Measurements from ENCODE around the gene APOL4.

DNA sequence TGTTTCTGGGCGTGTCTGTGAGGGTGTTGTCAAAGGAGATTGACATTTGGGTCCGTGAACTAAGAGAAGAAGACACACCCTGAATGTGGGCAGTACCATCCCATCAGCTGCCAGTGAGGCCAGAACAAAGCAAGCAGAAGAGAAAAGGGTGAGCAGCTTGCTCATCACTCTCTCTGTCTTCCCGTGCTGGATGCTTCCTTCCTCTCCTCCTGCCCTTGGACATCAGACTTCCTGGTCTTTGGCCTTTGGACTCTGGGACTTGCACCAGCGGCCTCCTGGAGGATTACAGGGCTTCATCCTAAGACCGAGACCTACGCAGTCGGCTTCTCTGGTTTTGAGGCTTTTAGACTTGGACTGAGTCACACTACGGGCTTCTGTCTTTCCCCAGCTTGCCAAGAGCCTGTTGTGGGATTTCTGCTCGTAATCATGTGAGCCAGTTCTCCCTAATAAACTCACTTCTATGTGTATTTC lies 18.9 kb upstream of the APOL4 start:
- no peak for TF ChIP-seq GABPA (IDR thresholded peaks at IDR 0.05; ENCODE audit: low read depth)
- TF ChIP-seq, protein P1, sequence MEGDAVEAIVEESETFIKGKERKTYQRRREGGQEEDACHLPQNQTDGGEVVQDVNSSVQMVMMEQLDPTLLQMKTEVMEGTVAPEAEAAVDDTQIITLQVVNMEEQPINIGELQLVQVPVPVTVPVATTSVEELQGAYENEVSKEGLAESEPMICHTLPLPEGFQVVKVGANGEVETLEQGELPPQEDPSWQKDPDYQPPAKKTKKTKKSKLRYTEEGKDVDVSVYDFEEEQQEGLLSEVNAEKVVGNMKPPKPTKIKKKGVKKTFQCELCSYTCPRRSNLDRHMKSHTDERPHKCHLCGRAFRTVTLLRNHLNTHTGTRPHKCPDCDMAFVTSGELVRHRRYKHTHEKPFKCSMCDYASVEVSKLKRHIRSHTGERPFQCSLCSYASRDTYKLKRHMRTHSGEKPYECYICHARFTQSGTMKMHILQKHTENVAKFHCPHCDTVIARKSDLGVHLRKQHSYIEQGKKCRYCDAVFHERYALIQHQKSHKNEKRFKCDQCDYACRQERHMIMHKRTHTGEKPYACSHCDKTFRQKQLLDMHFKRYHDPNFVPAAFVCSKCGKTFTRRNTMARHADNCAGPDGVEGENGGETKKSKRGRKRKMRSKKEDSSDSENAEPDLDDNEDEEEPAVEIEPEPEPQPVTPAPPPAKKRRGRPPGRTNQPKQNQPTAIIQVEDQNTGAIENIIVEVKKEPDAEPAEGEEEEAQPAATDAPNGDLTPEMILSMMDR (IDR thresholded peaks at IDR 0.05; ENCODE audit: insufficient read depth, low read length) = no peak
- TF ChIP-seq POLR2AphosphoS5 (IDR thresholded peaks at IDR 0.05; ENCODE audit: low read depth) = no peak
- TF ChIP-seq, protein P2, sequence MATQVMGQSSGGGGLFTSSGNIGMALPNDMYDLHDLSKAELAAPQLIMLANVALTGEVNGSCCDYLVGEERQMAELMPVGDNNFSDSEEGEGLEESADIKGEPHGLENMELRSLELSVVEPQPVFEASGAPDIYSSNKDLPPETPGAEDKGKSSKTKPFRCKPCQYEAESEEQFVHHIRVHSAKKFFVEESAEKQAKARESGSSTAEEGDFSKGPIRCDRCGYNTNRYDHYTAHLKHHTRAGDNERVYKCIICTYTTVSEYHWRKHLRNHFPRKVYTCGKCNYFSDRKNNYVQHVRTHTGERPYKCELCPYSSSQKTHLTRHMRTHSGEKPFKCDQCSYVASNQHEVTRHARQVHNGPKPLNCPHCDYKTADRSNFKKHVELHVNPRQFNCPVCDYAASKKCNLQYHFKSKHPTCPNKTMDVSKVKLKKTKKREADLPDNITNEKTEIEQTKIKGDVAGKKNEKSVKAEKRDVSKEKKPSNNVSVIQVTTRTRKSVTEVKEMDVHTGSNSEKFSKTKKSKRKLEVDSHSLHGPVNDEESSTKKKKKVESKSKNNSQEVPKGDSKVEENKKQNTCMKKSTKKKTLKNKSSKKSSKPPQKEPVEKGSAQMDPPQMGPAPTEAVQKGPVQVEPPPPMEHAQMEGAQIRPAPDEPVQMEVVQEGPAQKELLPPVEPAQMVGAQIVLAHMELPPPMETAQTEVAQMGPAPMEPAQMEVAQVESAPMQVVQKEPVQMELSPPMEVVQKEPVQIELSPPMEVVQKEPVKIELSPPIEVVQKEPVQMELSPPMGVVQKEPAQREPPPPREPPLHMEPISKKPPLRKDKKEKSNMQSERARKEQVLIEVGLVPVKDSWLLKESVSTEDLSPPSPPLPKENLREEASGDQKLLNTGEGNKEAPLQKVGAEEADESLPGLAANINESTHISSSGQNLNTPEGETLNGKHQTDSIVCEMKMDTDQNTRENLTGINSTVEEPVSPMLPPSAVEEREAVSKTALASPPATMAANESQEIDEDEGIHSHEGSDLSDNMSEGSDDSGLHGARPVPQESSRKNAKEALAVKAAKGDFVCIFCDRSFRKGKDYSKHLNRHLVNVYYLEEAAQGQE (IDR thresholded peaks at IDR 0.05; ENCODE audit: insufficient replicate concordance, low read depth) = no peak

Measured in HL-60 (cell line).